Nephron progenitor cell (in vitro differentiated cells): ENCODE data around the gene ATF5.

ENCODE experiments used
- DNase-seq: peaks from one replicate; pipeline ENCODE4 v3.0.0; 2021
- H3K27ac Mint-ChIP-seq: 2 replicates; pipeline ENCODE4 v1.8.0; 2021; ENCODE audit warnings: mild to moderate bottlenecking, moderate library complexity, mixed read lengths
- H3K27me3 Mint-ChIP-seq: 2 replicates; pipeline ENCODE4 v1.8.0; 2021; ENCODE audit warnings: mild to moderate bottlenecking, low read depth, mixed read lengths; ENCODE audit not compliant: poor library complexity
- H3K36me3 Mint-ChIP-seq: 2 replicates; pipeline ENCODE4 v1.8.0; 2021; ENCODE audit warnings: low read depth, mixed read lengths
- H3K4me1 Mint-ChIP-seq: 2 replicates; pipeline ENCODE4 v1.8.0; 2021; ENCODE audit warnings: mixed read lengths
- H3K4me3 Mint-ChIP-seq: 2 replicates; pipeline ENCODE4 v1.8.0; 2021; ENCODE audit warnings: mild to moderate bottlenecking, moderate library complexity, mixed read lengths
- H3K9me3 Mint-ChIP-seq: 2 replicates; pipeline ENCODE4 v1.8.0; 2021; ENCODE audit warnings: mild to moderate bottlenecking, moderate library complexity, mixed read lengths
- TF ChIP-seq, protein P1 (sequence below): fragments of 200-600 bp; sonication (generic); IDR thresholded peaks from 2 replicates; pipeline ENCODE4 v1.5.0; 2021; ENCODE audit warnings: antibody characterized with exemption

Gene ATF5

DNA sequence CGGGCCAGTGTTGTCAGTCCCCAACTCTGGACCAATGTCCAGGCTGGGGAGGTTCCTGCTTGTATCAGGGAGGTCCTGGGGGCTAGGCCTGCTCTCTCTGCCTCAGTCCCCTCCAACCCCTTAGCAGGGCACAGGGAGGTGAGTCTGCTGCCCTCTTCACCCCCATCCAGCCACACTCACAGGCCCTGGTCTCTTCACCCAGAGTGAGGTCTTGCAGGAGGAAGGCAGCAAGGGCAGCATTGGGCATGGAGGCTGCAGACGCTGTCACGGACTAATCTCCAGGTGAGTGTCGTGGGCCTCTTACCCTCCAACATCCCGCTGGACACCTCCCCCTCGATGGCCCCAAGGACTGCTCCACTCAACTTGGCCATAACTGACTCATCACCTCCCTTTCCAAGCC, 43.8 kb downstream of the ATF5 start:
- Mint-ChIP-seq H3K27me3 (peaks cover 7% of the 10 kb centered on the region), H3K36me3 (peaks cover 8% of the 10 kb centered on the region), H3K4me3 (no peak overlapping the region), H3K27ac (no peak overlapping the region), H3K4me1 (peaks cover 16% of the 10 kb centered on the region), H3K9me3 (no peaks in the 10 kb centered on the region)
- DNase-seq, result no peak
- TF ChIP-seq, protein P1, sequence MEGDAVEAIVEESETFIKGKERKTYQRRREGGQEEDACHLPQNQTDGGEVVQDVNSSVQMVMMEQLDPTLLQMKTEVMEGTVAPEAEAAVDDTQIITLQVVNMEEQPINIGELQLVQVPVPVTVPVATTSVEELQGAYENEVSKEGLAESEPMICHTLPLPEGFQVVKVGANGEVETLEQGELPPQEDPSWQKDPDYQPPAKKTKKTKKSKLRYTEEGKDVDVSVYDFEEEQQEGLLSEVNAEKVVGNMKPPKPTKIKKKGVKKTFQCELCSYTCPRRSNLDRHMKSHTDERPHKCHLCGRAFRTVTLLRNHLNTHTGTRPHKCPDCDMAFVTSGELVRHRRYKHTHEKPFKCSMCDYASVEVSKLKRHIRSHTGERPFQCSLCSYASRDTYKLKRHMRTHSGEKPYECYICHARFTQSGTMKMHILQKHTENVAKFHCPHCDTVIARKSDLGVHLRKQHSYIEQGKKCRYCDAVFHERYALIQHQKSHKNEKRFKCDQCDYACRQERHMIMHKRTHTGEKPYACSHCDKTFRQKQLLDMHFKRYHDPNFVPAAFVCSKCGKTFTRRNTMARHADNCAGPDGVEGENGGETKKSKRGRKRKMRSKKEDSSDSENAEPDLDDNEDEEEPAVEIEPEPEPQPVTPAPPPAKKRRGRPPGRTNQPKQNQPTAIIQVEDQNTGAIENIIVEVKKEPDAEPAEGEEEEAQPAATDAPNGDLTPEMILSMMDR, result no peak

DNA sequence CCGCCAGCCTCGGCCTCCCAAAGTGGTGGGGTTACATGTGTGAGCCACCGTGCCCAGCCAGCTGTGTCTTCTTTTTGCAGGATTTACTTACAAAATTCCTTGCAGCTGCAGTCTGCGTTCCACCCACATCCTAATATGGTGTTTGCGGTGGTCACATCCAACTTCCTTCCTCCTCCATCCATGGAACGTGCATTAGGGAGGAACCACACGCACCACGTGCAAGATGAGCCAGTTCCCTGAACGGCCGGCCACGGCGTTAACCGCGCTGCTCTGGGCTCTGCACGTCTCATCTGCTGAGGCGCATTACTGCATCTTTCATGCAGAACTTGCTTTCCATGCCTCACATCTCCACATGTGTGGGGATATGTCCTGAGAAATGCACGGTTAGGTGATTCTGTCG, 45.0 kb downstream of the ATF5 start:
- Mint-ChIP-seq H3K9me3 (no peaks in the 10 kb centered on the region), H3K36me3 (peaks cover 8% of the 10 kb centered on the region), H3K4me3 (no peak overlapping the region), H3K27ac (no peak overlapping the region), H3K27me3 (peaks cover 3% of the 10 kb centered on the region), H3K4me1 (peaks cover 16% of the 10 kb centered on the region)
- DNase-seq, result no peak
- TF ChIP-seq, protein P1, result no peak

- Mint-ChIP-seq H3K4me1 (peaks cover 16% of the 10 kb centered on the region), H3K9me3 (no peaks in the 10 kb centered on the region), H3K4me3 (no peak overlapping the region), H3K36me3 (peaks cover 8% of the 10 kb centered on the region), H3K27ac (no peak overlapping the region), H3K27me3 (peaks cover 3% of the 10 kb centered on the region)
- DNase-seq, result no peak
- TF ChIP-seq, protein P1, result no peak
Observed at GRCh38 chr19:49975051-49975450, 46.0 kb downstream of the ATF5 start.

GRCh38 chr19:49976496-49976895, 47.5 kb downstream of the ATF5 start:
- Mint-ChIP-seq H3K4me1 (peaks cover 16% of the 10 kb centered on the region), H3K27me3 (peaks cover 3% of the 10 kb centered on the region), H3K36me3 (peaks cover 14% of the 10 kb centered on the region), H3K9me3 (no peaks in the 10 kb centered on the region), H3K4me3 (no peak overlapping the region), H3K27ac (no peak overlapping the region)
- no peak for DNase-seq
- TF ChIP-seq, protein P1, result no peak

DNA sequence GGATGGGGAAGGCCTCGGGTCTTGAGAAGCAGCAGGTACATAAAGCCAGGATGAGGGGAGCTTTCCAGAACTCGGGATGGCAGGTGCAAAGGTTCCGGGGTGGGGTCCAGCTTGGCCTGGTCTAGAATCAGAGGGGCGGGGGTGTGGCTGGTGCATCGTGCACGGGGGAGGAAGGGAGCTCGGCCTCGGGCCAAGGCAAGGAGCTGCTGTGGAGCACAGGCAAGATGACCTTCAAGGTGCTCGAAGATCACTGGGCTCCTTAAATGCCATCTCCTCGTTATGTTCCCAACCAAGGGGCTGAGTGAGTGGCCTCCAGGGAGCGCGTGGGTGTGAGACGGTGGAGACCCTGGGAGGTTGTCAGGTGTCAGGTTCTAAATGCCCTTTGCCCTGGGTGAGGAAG, 48.1 kb downstream of the ATF5 start:
- Mint-ChIP-seq H3K4me1 (peaks cover 16% of the 10 kb centered on the region), H3K27me3 (peaks cover 3% of the 10 kb centered on the region), H3K9me3 (no peaks in the 10 kb centered on the region), H3K36me3 (peaks cover 19% of the 10 kb centered on the region), H3K4me3 (no peak overlapping the region), H3K27ac (no peak overlapping the region)
- TF ChIP-seq, protein P1, result no peak
- DNase-seq, result no peak

GRCh38 chr19:49977881-49978280, 48.9 kb downstream of the ATF5 start:
- TF ChIP-seq, protein P1, result no peak
- Mint-ChIP-seq H3K9me3 (no peaks in the 10 kb centered on the region), H3K36me3 (peaks cover 19% of the 10 kb centered on the region), H3K27me3 (peaks cover 3% of the 10 kb centered on the region), H3K4me1 (peaks cover 16% of the 10 kb centered on the region), H3K27ac (no peak overlapping the region), H3K4me3 (no peak overlapping the region)
- no peak for DNase-seq
